SK-N-MC (cell line): ENCODE data around the gene FBXW7.

Experiments
- EZH2 ChIP-seq: fragments of 200-600 bp; sonication (generic); IDR thresholded peaks from one replicate; pipeline ENCODE4 v1.6.1; 2017; ENCODE audit warnings: antibody characterized with exemption
- FOXP2 ChIP-seq: optimal IDR thresholded peaks from 2 replicates; pipeline ENCODE3; 2011; ENCODE audit warnings: mild to moderate bottlenecking, moderate library complexity; ENCODE audit not compliant: insufficient read depth; ENCODE audit errors: extremely low read length, control extremely low read depth
- POLR2AphosphoS5 ChIP-seq: IDR thresholded peaks from 2 replicates; pipeline ENCODE4 v1.6.1; 2012; ENCODE audit warnings: mild to moderate bottlenecking, low read depth, low read length, borderline replicate concordance

DNA sequence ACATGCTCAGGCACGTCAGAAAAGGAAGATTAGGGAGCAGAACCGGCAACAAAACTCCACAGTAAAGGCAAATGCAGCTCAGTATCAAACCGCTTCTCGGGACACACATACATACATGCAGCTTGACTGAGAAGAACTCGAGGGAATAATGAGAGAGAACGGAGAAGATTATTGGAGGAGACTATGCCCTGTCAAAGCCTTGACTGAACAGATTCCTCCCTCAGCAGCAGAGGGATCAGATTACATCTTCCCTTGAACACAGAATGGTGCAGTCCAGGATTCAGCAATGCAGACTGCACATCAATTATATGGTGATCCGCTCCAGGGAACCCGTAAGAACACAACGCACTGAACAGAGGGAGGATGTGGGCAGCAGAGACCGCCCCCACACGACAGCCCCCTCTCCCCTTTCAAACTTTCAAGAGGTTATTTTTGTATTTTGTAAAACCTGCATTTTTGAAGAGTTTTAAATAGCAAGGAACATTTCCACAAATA lies 183.2 kb downstream of the FBXW7 start:
- TF ChIP-seq EZH2 = no peak
- no peak; the same call in 1 of the 2 replicates for TF ChIP-seq POLR2AphosphoS5
- TF ChIP-seq FOXP2 = no peak
